HL-60 (cell line): ENCODE measurements around the gene PIR.

Experiments
- DNase-seq, 2 experiments: peaks; one replicate each; pipeline ENCODE4 v3.0.0-alpha.2; 2010 to 2020; ENCODE audit warnings: low read depth in 1 of 2, low spot score in 1 of 2
- H3K27ac ChIP-seq: fragments of 250-450 bp; sonication (Bioruptor Pico); replicated peaks from 2 replicates; pipeline ENCODE4 v1.5.1; 2020; ENCODE audit warnings: mild to moderate bottlenecking, moderate library complexity
- H3K27me3 ChIP-seq: fragments of 250-450 bp; sonication (Bioruptor Pico); 2 replicates; pipeline ENCODE4 v1.5.1; 2021; ENCODE audit warnings: mild to moderate bottlenecking, moderate library complexity; ENCODE audit not compliant: insufficient read depth, poor library complexity, severe bottlenecking
- H3K4me3 ChIP-seq: replicated peaks from 2 replicates; pipeline ENCODE4 v1.5.1; 2011; ENCODE audit warnings: mild to moderate bottlenecking, control low read depth, low read length; ENCODE audit not compliant: insufficient read depth
- CTCF ChIP-seq: IDR thresholded peaks from one replicate; pipeline ENCODE4 v1.5.1; 2011; ENCODE audit warnings: low read length, control low read depth, inconsistent platforms; ENCODE audit not compliant: insufficient read depth
- GABPA ChIP-seq: IDR thresholded peaks from 2 replicates; pipeline ENCODE4 v1.6.1; 2012; ENCODE audit warnings: low read depth
- POLR2AphosphoS5 ChIP-seq: IDR thresholded peaks from 2 replicates; pipeline ENCODE4 v1.6.1; 2012; ENCODE audit warnings: low read depth
- SPI1 ChIP-seq: IDR thresholded peaks from 2 replicates; pipeline ENCODE4 v1.6.1; 2012; ENCODE audit warnings: low read depth, mild to moderate bottlenecking, borderline replicate concordance
- TF ChIP-seq, protein P1 (sequence below): IDR thresholded peaks from 2 replicates; pipeline ENCODE4 v1.6.1; 2012; ENCODE audit warnings: low read depth; ENCODE audit not compliant: insufficient replicate concordance

Gene PIR

GRCh38 chrX:15469613-15470012 lies 23.5 kb downstream of the PIR start:
- Histone ChIP-seq H3K27me3 (no peaks in the 10 kb centered on the region), H3K27ac (no peak overlapping the region), H3K4me3 (no peak overlapping the region)
- no peak for DNase-seq
- no peak for TF ChIP-seq POLR2AphosphoS5
- TF ChIP-seq CTCF = no peak
- TF ChIP-seq, protein P1, sequence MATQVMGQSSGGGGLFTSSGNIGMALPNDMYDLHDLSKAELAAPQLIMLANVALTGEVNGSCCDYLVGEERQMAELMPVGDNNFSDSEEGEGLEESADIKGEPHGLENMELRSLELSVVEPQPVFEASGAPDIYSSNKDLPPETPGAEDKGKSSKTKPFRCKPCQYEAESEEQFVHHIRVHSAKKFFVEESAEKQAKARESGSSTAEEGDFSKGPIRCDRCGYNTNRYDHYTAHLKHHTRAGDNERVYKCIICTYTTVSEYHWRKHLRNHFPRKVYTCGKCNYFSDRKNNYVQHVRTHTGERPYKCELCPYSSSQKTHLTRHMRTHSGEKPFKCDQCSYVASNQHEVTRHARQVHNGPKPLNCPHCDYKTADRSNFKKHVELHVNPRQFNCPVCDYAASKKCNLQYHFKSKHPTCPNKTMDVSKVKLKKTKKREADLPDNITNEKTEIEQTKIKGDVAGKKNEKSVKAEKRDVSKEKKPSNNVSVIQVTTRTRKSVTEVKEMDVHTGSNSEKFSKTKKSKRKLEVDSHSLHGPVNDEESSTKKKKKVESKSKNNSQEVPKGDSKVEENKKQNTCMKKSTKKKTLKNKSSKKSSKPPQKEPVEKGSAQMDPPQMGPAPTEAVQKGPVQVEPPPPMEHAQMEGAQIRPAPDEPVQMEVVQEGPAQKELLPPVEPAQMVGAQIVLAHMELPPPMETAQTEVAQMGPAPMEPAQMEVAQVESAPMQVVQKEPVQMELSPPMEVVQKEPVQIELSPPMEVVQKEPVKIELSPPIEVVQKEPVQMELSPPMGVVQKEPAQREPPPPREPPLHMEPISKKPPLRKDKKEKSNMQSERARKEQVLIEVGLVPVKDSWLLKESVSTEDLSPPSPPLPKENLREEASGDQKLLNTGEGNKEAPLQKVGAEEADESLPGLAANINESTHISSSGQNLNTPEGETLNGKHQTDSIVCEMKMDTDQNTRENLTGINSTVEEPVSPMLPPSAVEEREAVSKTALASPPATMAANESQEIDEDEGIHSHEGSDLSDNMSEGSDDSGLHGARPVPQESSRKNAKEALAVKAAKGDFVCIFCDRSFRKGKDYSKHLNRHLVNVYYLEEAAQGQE = no peak
- no peak for TF ChIP-seq SPI1
- no peak for TF ChIP-seq GABPA

DNA sequence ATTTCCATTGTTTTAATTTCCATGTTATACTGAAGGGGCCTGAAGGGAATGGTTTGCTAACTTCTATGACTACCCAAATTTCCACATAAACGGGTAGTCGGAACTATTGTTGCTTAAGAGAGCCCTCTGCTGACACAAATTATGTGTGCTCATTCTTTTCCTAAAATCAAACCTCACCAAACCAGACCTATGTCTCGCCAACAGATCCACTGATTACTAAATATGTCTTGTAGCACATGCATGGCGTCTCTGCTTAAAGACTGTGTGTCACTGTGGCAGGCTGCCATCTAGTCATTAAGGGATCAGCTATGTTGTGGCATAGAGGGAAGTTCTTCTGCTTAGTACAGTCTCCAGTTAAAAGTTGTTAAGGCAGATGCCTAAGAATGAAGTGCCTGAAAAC lies 25.1 kb downstream of the PIR start:
- peaks cover 3% of the 10 kb centered on the region for H3K27me3 ChIP-seq
- TF ChIP-seq, protein P1 = no peak
- TF ChIP-seq SPI1 = no peak
- TF ChIP-seq GABPA = no peak
- no peak for TF ChIP-seq CTCF
- no peak for TF ChIP-seq POLR2AphosphoS5
- no peak overlapping the region for H3K4me3 ChIP-seq
- DNase-seq = peak in 1 of 2 experiments; percentile 13
- no peak overlapping the region for H3K27ac ChIP-seq

DNA sequence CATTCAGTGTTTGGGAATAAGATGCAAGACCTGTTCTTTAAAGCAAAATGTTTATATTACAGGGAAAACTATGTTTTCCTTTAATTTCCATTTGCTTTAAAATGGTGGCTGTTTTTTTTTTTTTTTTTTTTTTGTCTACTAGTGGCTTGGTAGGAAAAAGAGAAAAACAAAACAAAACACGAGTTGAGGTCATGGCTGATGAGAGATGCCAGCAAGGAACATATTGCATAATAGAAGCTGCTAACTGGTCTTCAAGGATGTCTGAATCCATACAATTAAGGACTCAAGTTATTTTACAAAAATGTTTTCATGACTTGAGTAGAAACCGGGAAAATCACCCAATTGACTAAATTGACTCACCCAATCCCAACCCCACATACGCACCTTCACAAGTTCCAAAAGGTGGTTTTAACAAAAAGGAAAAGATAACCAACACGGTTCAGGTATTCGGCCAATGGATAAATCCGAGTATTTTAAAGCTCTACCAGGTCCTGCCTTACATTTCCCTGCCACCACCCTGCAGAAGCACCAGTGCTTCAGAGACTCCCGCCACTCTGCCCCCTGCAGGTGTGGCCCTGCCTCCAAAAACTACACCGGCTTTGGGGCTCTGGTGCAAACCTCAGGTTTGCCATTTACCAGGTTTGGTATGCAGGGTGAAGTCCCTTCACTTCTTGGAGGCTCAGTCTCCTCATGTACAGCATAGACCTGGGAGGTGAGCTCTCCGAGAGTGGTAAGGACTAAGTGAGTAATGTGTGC lies 27.1 kb downstream of the PIR start:
- Histone ChIP-seq H3K27ac (no peak overlapping the region), H3K27me3 (peaks cover 3% of the 10 kb centered on the region), H3K4me3 (no peak overlapping the region)
- no peak for DNase-seq
- TF ChIP-seq CTCF (no peak), SPI1 (no peak), POLR2AphosphoS5 (no peak)
- TF ChIP-seq, protein P1 = no peak
